Endothelial cell of umbilical vein (primary cell): ENCODE measurements around the gene PARD3B. TPM values are rescaled to one million over a fixed set of nuclear protein-coding genes. Genes with fewer than 3 reads are reported as not detected.

ENCODE experiments used
- BruUV-seq: library from RNA; stranded (reverse); fragments of 400-500 nt; replicated peaks from 2 replicates; lab custom pipeline; 2021; lab: Mats Ljungman, UMichigan
- CTCF ChIA-PET: fragments of 300-600, 350-600 bp; sonication (Branson Sonifier 250); formaldehyde crosslinking; loops from one replicate; lab custom pipeline; 2021; ENCODE audit warnings: antibody characterized with exemption, inconsistent platforms; lab: Charles Lee
- POLR2A ChIA-PET: fragments of 300-600, 350-600 bp; sonication (Branson Sonifier 250); formaldehyde crosslinking; loops from one replicate; lab custom pipeline; 2021; ENCODE audit warnings: antibody characterized with exemption, inconsistent platforms; lab: Charles Lee
- DNase-seq: peaks from one replicate; pipeline ENCODE4 v3.0.0-alpha.2; 2011; ENCODE audit warnings: low read depth, low spot score
- FAIRE-seq: peaks from 2 replicates; lab custom pipeline; 2011; peaks lifted over from hg19 to GRCh38; lab: Jason Lieb, UNC
- H2AFZ ChIP-seq: 2 replicates; pipeline ENCODE4 v1.6.0; 2012; ENCODE audit warnings: low read depth, low read length, control low read depth, inconsistent platforms
- H3K27ac ChIP-seq: 2 replicates; pipeline ENCODE4 v1.5.1; 2011; ENCODE audit warnings: low read depth, mild to moderate bottlenecking, control low read depth, low read length, moderate library complexity; ENCODE audit not compliant: insufficient read depth
- H3K27me3 ChIP-seq, 2 experiments: 2 replicates each; pipeline versions ENCODE4 v1.6.0 to v1.6.1; 2011; ENCODE audit warnings: low read length in 2 of 2, mixed read lengths in 1 of 2; ENCODE audit not compliant: control insufficient read depth in 2 of 2, insufficient read depth in 2 of 2
- H3K36me3 ChIP-seq, 2 experiments: 2 replicates in 1 of 2; 3 replicates in 1 of 2; pipeline ENCODE4 v1.5.1; 2011; ENCODE audit warnings: low read length in 2 of 2, mild to moderate bottlenecking in 1 of 2, moderate library complexity in 1 of 2; ENCODE audit not compliant: control insufficient read depth in 2 of 2, insufficient read depth in 2 of 2; ENCODE audit errors: extremely low read depth in 1 of 2
- H3K4me1 ChIP-seq: 3 replicates; pipeline ENCODE4 v1.5.1; 2011; ENCODE audit warnings: mild to moderate bottlenecking, low read length; ENCODE audit not compliant: control insufficient read depth, insufficient read depth; ENCODE audit errors: extremely low read depth
- H3K4me2 ChIP-seq: 2 replicates; pipeline ENCODE4 v1.6.1; 2011; ENCODE audit warnings: low read length, control low read depth, mixed read lengths; ENCODE audit not compliant: insufficient read depth
- H3K4me3 ChIP-seq, 3 experiments: fragments of 200-600 bp in 1 of 3; sonication (generic), shearing (Covaris generic) in 1 of 3; replicated peaks in 1 of 3; 2 replicates each; pipeline ENCODE4 v1.5.1; 2011 to 2016; ENCODE audit warnings: control low read depth in 3 of 3, low read length in 3 of 3, mild to moderate bottlenecking in 2 of 3, inconsistent platforms in 1 of 3, low read depth in 1 of 3, moderate library complexity in 1 of 3; ENCODE audit not compliant: insufficient read depth in 1 of 3
- H3K79me2 ChIP-seq: 2 replicates; pipeline ENCODE4 v1.6.0; 2012; ENCODE audit warnings: low read length, inconsistent platforms; ENCODE audit not compliant: control insufficient read depth, insufficient read depth
- H3K9ac ChIP-seq: replicated peaks from 2 replicates; pipeline ENCODE3; 2011; ENCODE audit warnings: low read length, control low read depth; ENCODE audit not compliant: insufficient read depth; ENCODE audit errors: extremely low read depth
- H3K9me1 ChIP-seq: replicated peaks from 3 replicates; pipeline ENCODE4 v1.6.0; 2011; ENCODE audit warnings: mild to moderate bottlenecking, low read length; ENCODE audit not compliant: control insufficient read depth, insufficient read depth; ENCODE audit errors: extremely low read depth
- H3K9me3 ChIP-seq: replicated peaks from 2 replicates; pipeline ENCODE4 v1.5.1; 2012; ENCODE audit warnings: low read length, inconsistent platforms; ENCODE audit not compliant: control insufficient read depth, insufficient read depth
- H4K20me1 ChIP-seq: replicated peaks from 2 replicates; pipeline ENCODE3; 2011; ENCODE audit warnings: mild to moderate bottlenecking, low read length; ENCODE audit not compliant: control insufficient read depth, insufficient read depth; ENCODE audit errors: extremely low read depth
- CTCF ChIP-seq, 2 donors: IDR thresholded peaks; 1 replicate in 1 of 2; 2 replicates in 1 of 2; pipeline ENCODE4 v1.5.1; 2011; ENCODE audit warnings: low read length in 2 of 2, mild to moderate bottlenecking in 2 of 2, moderate library complexity in 2 of 2, control low read depth in 1 of 2, inconsistent platforms in 1 of 2, low read depth in 1 of 2; ENCODE audit not compliant: insufficient read depth in 1 of 2; ENCODE audit errors: extremely low read depth in 1 of 2
- EZH2 ChIP-seq: IDR thresholded peaks from 2 replicates; pipeline ENCODE4 v1.6.1; 2012; ENCODE audit warnings: borderline replicate concordance, low read depth, mild to moderate bottlenecking, moderate library complexity, low read length, inconsistent platforms; ENCODE audit not compliant: severe bottlenecking
- FOS ChIP-seq: IDR thresholded peaks from 2 replicates; pipeline ENCODE4 v1.6.1; 2011; ENCODE audit warnings: mild to moderate bottlenecking, low read length, moderate library complexity, borderline replicate concordance; ENCODE audit not compliant: insufficient read depth
- GATA2 ChIP-seq: IDR thresholded peaks from 2 replicates; pipeline ENCODE4 v1.7.0; 2011; ENCODE audit warnings: low read depth, mild to moderate bottlenecking, moderate library complexity, mixed read lengths, low read length; ENCODE audit not compliant: insufficient read length, insufficient read depth
- JUN ChIP-seq: IDR thresholded peaks from 2 replicates; pipeline ENCODE4 v1.6.1; 2011; ENCODE audit warnings: borderline replicate concordance, low read depth; ENCODE audit not compliant: insufficient read length, insufficient read depth
- MAX ChIP-seq: IDR thresholded peaks from 2 replicates; pipeline ENCODE4 v1.6.1; 2011; ENCODE audit not compliant: insufficient read depth, insufficient read length
- MYC ChIP-seq: IDR thresholded peaks from one replicate; pipeline ENCODE4 v1.6.1; 2011; ENCODE audit warnings: mild to moderate bottlenecking, low read depth, low read length
- POLR2A ChIP-seq: IDR thresholded peaks from 2 replicates; pipeline ENCODE4 v1.6.1; 2012; ENCODE audit warnings: low read depth, mild to moderate bottlenecking, control low read depth, low read length
- POLR2AphosphoS5 ChIP-seq: IDR thresholded peaks from 2 replicates; pipeline ENCODE4 v1.6.1; 2012; ENCODE audit warnings: low read depth, mild to moderate bottlenecking, control low read depth, low read length, moderate library complexity; ENCODE audit not compliant: insufficient read depth
- dilution Hi-C: fragments of 300-500 bp; cut with MboI; formaldehyde crosslinking; loops from one replicate; pipeline ENCODE4 v1.15.0; 2019; ENCODE audit warnings: low sequenced_read_pairs; ENCODE audit not compliant: extremely low pct_ligation_motif_present
- intact Hi-C: fragments of 100-400 bp; cut with micrococcal nuclease; formaldehyde crosslinking; loops from one replicate; pipeline ENCODE4 v1.10.0; 2022
- polyA plus RNA-seq, 4 experiments: library from polyadenylated mRNA; depleted of rRNA in 3 of 4; stranded (reverse) in 3 of 4; unstranded in 1 of 4; fragments of >200 nt; gene quantifications; 2 replicates each; pipeline versions ENCODE4 v1.2.1 to v1.2.3, GENCODE V29; 2011 to 2012; ENCODE audit warnings: missing spikeins in 1 of 4
- total RNA-seq: library from RNA; stranded (reverse); gene quantifications from 2 replicates; pipeline ENCODE4 v1.2.3, GENCODE V29; 2021

Gene PARD3B
- total and polyA plus RNA-seq, 2 donors (not counting 3 experiments of a cell fraction or from before 2014, with no cell fraction given): 2.2 to 30.9 TPM

GRCh38 chr2:204505488-204505887 lies 39.8 kb upstream of the PARD3B start:
- FAIRE-seq (no peak), DNase-seq (no peak)
- no peaks in the 10 kb centered on the region for H3K4me1 ChIP-seq
- dilution Hi-C loops: no loop called here
- H2AFZ ChIP-seq: no peak overlapping the region
- H3K27me3 ChIP-seq: no peaks in the 10 kb centered on the region
- BruUV-seq: no TSS peak
- H3K9ac ChIP-seq: no peak overlapping the region
- ChIA-PET POLR2A (no interaction called here), CTCF (no interaction called here)
- intact Hi-C loops: no loop called here
- H3K9me3 ChIP-seq: no peaks in the 10 kb centered on the region
- TF ChIP-seq CTCF (IDR thresholded peaks at IDR 0.05; ENCODE audit: extremely low read depth in 1 of 2, insufficient read depth in 1 of 2, low read depth in 1 of 2, low read length in 2 of 2) (no peak), POLR2AphosphoS5 (no peak), JUN (no peak), EZH2 (no peak), MAX (no peak)
- no peak overlapping the region for H3K4me3 ChIP-seq
- no peak overlapping the region for H3K27ac ChIP-seq
- no peak overlapping the region for H3K4me2 ChIP-seq
- H4K20me1 ChIP-seq: no peaks in the 10 kb centered on the region
- H3K79me2 ChIP-seq: no peaks in the 10 kb centered on the region
- no peaks in the 10 kb centered on the region for H3K36me3 ChIP-seq
- H3K9me1 ChIP-seq: no peaks in the 10 kb centered on the region

- H3K36me3 ChIP-seq: no peaks in the 10 kb centered on the region
- TF ChIP-seq POLR2A (no peak), GATA2 (no peak), EZH2 (no peak), JUN (no peak), MAX (no peak), CTCF (IDR thresholded peaks at IDR 0.05; ENCODE audit: extremely low read depth in 1 of 2, insufficient read depth in 1 of 2, low read depth in 1 of 2, low read length in 2 of 2) (no peak), MYC (no peak), FOS (no peak), POLR2AphosphoS5 (no peak)
- no peak overlapping the region for H3K9ac ChIP-seq
- H3K4me3 ChIP-seq: no peak overlapping the region
- intact Hi-C loops: no loop called here
- POLR2A ChIA-PET: no interaction called here
- H3K4me2 ChIP-seq: no peak overlapping the region
- H3K4me1 ChIP-seq: no peaks in the 10 kb centered on the region
- H3K79me2 ChIP-seq: no peaks in the 10 kb centered on the region
- no peak overlapping the region for H3K27ac ChIP-seq
- no peak for DNase-seq
- no peaks in the 10 kb centered on the region for H3K27me3 ChIP-seq
- CTCF ChIA-PET: no interaction called here
- no peaks in the 10 kb centered on the region for H3K9me3 ChIP-seq
- dilution Hi-C loops: no loop called here
- H2AFZ ChIP-seq: no peak overlapping the region
- no peaks in the 10 kb centered on the region for H3K9me1 ChIP-seq
- FAIRE-seq: no peak
- no peaks in the 10 kb centered on the region for H4K20me1 ChIP-seq
- BruUV-seq: no TSS peak
Observed at GRCh38 chr2:204505946-204506345, 39.3 kb upstream of the PARD3B start.
